Stomach (tissue), 4 donors: ENCODE measurements around the gene STIM1.

ENCODE experiments used
- EP300 ChIP-seq: sonication (generic); formaldehyde crosslinking; IDR thresholded peaks from one replicate; pipeline ENCODE4 v1.6.1; 2017; ENCODE audit warnings: antibody characterized with exemption
- POLR2AphosphoS5 ChIP-seq, 3 donors: sonication (generic); formaldehyde crosslinking; IDR thresholded peaks; one replicate each; pipeline ENCODE4 v1.6.1; 2016; ENCODE audit warnings: antibody characterized with exemption in 3 of 3

DNA sequence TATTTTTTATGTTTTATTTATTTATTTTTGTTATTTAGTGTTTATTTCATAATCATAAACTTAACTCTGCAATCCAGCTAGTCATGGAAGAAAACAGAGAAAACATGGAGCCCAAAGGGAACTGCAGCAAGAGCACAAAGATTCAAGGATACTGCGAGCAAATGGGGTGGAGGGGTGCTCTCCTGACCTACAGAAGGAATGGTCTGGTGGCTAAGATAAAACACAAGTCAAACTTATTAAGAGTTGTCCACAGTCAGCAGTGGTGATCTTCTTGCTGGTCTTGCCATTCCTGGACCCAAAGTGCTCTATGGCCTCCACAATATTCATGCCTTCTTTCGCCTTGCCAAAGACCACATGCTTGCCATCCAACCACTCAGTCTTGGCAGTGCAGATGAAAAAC is 36.7 kb downstream of the STIM1 start:
- TF ChIP-seq EP300 (no peak), POLR2AphosphoS5 (IDR thresholded peaks at IDR 0.05) (no peak)
